GM15510 (cell line): ENCODE data around the gene PPP2R5C.

Source experiments
- POLR2A ChIP-seq: IDR thresholded peaks from 3 replicates; pipeline ENCODE4 v1.6.1; 2011; ENCODE audit warnings: borderline replicate concordance; ENCODE audit not compliant: insufficient read length; ENCODE audit errors: extremely low read depth

Gene PPP2R5C

GRCh38 chr14:101828046-101828445, 66.5 kb downstream of the PPP2R5C start:
- TF ChIP-seq POLR2A: no peak

GRCh38 chr14:101830271-101830670, 68.8 kb downstream of the PPP2R5C start:
- TF ChIP-seq POLR2A: no peak

- peak; percentile 2 for TF ChIP-seq POLR2A
Observed at GRCh38 chr14:101833045-101833444, 71.5 kb downstream of the PPP2R5C start.

- TF ChIP-seq POLR2A: no peak
Observed at GRCh38 chr14:101834397-101834796, 72.9 kb downstream of the PPP2R5C start.

GRCh38 chr14:101834800-101835547, 73.5 kb downstream of the PPP2R5C start:
- TF ChIP-seq POLR2A: no peak

- no peak for TF ChIP-seq POLR2A
Observed at GRCh38 chr14:101835566-101835965, 74.1 kb downstream of the PPP2R5C start.

- no peak for TF ChIP-seq POLR2A
Observed at GRCh38 chr14:101836135-101836534, 74.6 kb downstream of the PPP2R5C start.

- TF ChIP-seq POLR2A: no peak
Observed at GRCh38 chr14:101838476-101838875, 77.0 kb downstream of the PPP2R5C start.

- TF ChIP-seq POLR2A: no peak
Observed at GRCh38 chr14:101839236-101839635, 77.7 kb downstream of the PPP2R5C start.

GRCh38 chr14:101839661-101840060, 78.2 kb downstream of the PPP2R5C start:
- TF ChIP-seq POLR2A: no peak

- TF ChIP-seq POLR2A: no peak
Observed at GRCh38 chr14:101840649-101841369, 79.3 kb downstream of the PPP2R5C start.

GRCh38 chr14:101843038-101843437, 81.5 kb downstream of the PPP2R5C start:
- no peak for TF ChIP-seq POLR2A

- TF ChIP-seq POLR2A: no peak
Observed at GRCh38 chr14:101843665-101844064, 82.2 kb downstream of the PPP2R5C start.

- no peak for TF ChIP-seq POLR2A
Observed at GRCh38 chr14:101844219-101844618, 82.7 kb downstream of the PPP2R5C start.

- no peak for TF ChIP-seq POLR2A
Observed at GRCh38 chr14:101844751-101845150, 83.2 kb downstream of the PPP2R5C start.

- no peak for TF ChIP-seq POLR2A
Observed at GRCh38 chr14:101845496-101845895, 84.0 kb downstream of the PPP2R5C start.
